ENCODE results near the gene ARIH1. TPM values are rescaled to one million over a fixed set of nuclear protein-coding genes. Genes with fewer than 3 reads are reported as not detected.

Gene ARIH1
- total RNA-seq, 2 donors from 2014 or later, result 102 to 151 TPM

DNA sequence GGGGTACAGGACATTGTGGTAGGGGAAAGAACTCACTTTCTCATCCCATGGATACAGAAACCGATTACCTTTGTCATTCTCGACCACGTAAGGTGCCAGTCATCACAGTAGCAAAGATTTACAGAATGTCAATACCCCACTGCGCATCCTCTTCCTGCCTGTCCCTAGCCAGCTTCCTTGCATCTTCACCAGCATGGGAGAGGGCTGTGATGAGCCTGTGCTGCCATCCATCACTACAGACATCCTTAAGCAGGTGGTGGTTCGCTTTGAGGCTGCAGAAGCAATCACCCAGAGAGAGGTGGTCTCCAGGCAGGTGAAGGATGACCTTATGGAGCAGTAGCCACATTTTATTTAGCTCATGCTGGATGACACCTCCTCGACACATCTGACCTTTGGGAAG is 23.3 kb upstream of the ARIH1 start:
- no peak for DNase-seq
- TF ChIP-seq, protein P1, sequence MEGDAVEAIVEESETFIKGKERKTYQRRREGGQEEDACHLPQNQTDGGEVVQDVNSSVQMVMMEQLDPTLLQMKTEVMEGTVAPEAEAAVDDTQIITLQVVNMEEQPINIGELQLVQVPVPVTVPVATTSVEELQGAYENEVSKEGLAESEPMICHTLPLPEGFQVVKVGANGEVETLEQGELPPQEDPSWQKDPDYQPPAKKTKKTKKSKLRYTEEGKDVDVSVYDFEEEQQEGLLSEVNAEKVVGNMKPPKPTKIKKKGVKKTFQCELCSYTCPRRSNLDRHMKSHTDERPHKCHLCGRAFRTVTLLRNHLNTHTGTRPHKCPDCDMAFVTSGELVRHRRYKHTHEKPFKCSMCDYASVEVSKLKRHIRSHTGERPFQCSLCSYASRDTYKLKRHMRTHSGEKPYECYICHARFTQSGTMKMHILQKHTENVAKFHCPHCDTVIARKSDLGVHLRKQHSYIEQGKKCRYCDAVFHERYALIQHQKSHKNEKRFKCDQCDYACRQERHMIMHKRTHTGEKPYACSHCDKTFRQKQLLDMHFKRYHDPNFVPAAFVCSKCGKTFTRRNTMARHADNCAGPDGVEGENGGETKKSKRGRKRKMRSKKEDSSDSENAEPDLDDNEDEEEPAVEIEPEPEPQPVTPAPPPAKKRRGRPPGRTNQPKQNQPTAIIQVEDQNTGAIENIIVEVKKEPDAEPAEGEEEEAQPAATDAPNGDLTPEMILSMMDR (IDR thresholded peaks at IDR 0.05), result no peak
- H3K27ac ChIP-seq, result no peak overlapping the region
- no peaks in the 10 kb centered on the region for H3K9me3 ChIP-seq
- no peaks in the 10 kb centered on the region for H3K4me1 ChIP-seq
- intact Hi-C loops (cut with DNase I), result no loop called here
- no peaks in the 10 kb centered on the region for H3K27me3 ChIP-seq
- H3K4me3 ChIP-seq, result no peak overlapping the region
- no peaks in the 10 kb centered on the region for H3K36me3 ChIP-seq
- H3K9ac ChIP-seq (ENCODE audit: low read depth in 2 of 2, low read length in 2 of 2), result no peak overlapping the region

DNA sequence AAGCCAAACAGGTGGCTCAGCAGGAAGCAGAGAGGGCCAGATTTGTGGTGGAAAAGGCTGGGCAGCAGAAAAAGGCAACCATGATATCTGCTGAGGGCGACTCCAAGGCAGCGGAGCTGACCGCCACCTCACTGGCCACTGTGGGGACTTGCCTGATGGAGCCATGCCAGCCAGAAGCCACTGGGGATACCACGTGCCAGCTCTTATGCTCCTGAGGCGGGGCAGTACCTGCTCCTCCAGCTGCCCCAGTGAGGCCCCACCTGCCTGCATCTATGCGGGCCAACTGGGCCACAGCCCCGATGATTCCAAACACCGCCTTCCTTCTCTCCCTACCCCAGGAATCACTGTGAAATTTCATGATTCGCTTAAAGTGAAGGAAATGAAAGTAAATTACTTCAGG is 22.9 kb upstream of the ARIH1 start:
- Histone ChIP-seq H3K9me3 (no peaks in the 10 kb centered on the region), H3K36me3 (no peaks in the 10 kb centered on the region), H3K9ac (ENCODE audit: low read depth in 2 of 2, low read length in 2 of 2) (no peak overlapping the region), H3K4me3 (no peak overlapping the region), H3K4me1 (no peaks in the 10 kb centered on the region), H3K27me3 (no peaks in the 10 kb centered on the region), H3K27ac (no peak overlapping the region)
- TF ChIP-seq, protein P1 (IDR thresholded peaks at IDR 0.05), result no peak
- intact Hi-C loops (cut with DNase I), result no loop called here
- no peak for DNase-seq

DNA sequence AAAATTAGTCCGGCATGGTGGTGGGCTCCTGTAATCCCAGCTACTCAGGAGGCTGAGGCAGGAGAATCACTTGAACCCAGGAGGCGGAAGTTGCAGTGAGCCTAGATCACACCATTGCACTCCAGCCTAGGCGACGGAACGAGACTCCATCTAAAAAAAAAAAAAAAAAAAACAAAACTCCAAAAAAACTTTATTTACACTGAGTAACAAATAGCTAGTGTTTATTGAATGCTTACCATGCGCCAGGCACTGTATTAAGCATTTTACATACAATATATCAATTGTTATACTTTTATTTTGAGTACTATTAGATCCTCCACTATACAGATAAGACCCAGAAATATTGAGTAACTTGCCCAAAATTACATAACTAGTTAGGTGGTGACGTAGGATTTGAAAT is 17.4 kb upstream of the ARIH1 start:
- H3K4me3 ChIP-seq, result no peak overlapping the region
- no peak overlapping the region for H3K9ac ChIP-seq (ENCODE audit: low read depth in 2 of 2, low read length in 2 of 2)
- no peaks in the 10 kb centered on the region for H3K27me3 ChIP-seq
- H3K9me3 ChIP-seq, result no peaks in the 10 kb centered on the region
- no peaks in the 10 kb centered on the region for H3K36me3 ChIP-seq
- intact Hi-C loops (cut with DNase I), result no loop called here
- no peaks in the 10 kb centered on the region for H3K4me1 ChIP-seq
- TF ChIP-seq, protein P1 (IDR thresholded peaks at IDR 0.05), result no peak
- no peak for DNase-seq
- H3K27ac ChIP-seq, result no peak overlapping the region

DNA sequence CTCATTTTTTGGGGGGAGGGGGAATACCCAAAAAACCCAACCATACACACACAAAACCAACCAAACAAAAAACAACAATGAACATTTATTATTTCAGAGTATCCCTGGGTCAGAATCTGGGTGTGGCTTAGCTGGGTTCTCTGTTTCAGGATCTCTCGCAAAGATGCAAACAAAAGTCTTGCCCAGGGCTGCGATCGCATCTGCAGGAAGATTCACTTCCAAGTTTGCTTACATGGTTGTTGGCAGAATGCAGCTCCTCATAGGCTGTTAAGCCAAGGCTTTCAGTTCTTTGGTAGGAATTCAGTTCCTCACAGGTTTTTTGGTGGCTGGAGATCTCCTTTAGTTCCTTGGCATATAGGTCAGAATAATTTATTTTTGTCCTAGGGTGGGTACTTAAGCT is 13.7 kb upstream of the ARIH1 start:
- intact Hi-C loops (cut with DNase I), result no loop called here
- H3K36me3 ChIP-seq, result no peaks in the 10 kb centered on the region
- TF ChIP-seq, protein P1 (IDR thresholded peaks at IDR 0.05), result no peak
- H3K9me3 ChIP-seq, result no peaks in the 10 kb centered on the region
- no peaks in the 10 kb centered on the region for H3K27me3 ChIP-seq
- no peak for DNase-seq
- H3K27ac ChIP-seq, result no peak overlapping the region
- H3K9ac ChIP-seq (ENCODE audit: low read depth in 2 of 2, low read length in 2 of 2), result no peak overlapping the region
- no peaks in the 10 kb centered on the region for H3K4me1 ChIP-seq
- H3K4me3 ChIP-seq, result no peak overlapping the region

DNA sequence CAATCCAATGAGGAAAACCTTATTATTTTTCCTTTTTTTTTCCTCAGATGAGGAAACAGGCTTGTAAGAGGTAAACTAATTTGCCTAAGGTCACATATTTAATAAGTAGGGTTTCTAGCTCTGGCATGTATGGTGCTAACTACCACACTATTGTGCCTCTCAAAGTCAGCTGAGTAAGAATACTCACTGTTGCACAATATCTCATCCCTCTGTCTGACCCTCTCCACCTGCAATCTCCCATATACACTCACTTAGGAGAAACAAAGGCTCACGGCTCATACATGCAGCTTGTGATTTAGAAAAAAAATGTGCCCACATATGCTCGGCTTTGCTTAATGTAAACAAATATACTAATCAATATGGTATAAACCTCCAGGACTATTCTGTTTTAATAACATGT is 10.4 kb upstream of the ARIH1 start:
- Histone ChIP-seq H3K27me3 (no peaks in the 10 kb centered on the region), H3K4me1 (no peaks in the 10 kb centered on the region), H3K9ac (ENCODE audit: low read depth in 2 of 2, low read length in 2 of 2) (no peak overlapping the region), H3K4me3 (no peak overlapping the region), H3K27ac (no peak overlapping the region), H3K36me3 (no peaks in the 10 kb centered on the region), H3K9me3 (no peaks in the 10 kb centered on the region)
- DNase-seq, result no peak
- intact Hi-C loops (cut with DNase I), result no loop called here
- TF ChIP-seq, protein P1 (IDR thresholded peaks at IDR 0.05), result no peak

DNA sequence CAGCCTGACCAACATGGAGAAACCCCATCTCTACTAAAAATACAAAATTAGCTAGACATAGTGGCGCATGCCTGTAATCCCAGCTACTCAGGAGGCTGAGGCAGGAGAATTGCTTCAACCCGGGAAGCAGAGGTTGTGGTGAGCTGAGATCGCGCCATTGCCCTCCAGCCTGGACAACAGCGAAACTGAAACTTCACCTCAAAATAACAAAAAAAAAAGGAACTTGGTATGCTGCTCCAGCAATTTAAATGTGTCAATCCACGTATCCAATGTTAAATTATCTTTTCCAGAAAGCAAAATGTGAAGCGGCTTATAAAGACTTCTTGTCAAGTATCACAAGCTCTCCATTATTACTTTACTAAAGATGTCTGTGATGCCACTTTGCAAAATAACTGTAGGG is 9.9 kb upstream of the ARIH1 start:
- no peak overlapping the region for H3K9ac ChIP-seq (ENCODE audit: low read depth in 2 of 2, low read length in 2 of 2)
- intact Hi-C loops (cut with DNase I), result no loop called here
- no peak overlapping the region for H3K27ac ChIP-seq
- no peak overlapping the region for H3K4me3 ChIP-seq
- H3K9me3 ChIP-seq, result no peaks in the 10 kb centered on the region
- H3K27me3 ChIP-seq, result no peaks in the 10 kb centered on the region
- DNase-seq, result no peak
- TF ChIP-seq, protein P1 (IDR thresholded peaks at IDR 0.05), result no peak
- no peaks in the 10 kb centered on the region for H3K36me3 ChIP-seq
- H3K4me1 ChIP-seq, result no peaks in the 10 kb centered on the region
